Measurements from ENCODE around the gene CARS2.
"Not testable (repeated sequence)": the region's sequence is repeated elsewhere in the genome, so short reads cannot be mapped to it uniquely, and the experiment has no call there.

Gene CARS2

GRCh38 chr13:110635405-110636002 is 70.4 kb downstream of the CARS2 start:
- Histone ChIP-seq H3K36me3 (ENCODE audit: control insufficient read depth in 4 of 4, insufficient read depth in 4 of 4, low read length in 3 of 4) (peaks cover 2 to 76% (median 57%) of the 10 kb centered on the region in 4 experiments), H3K27ac (ENCODE audit: insufficient read depth in 1 of 2, low read depth in 1 of 2, low read length in 2 of 2, poor library complexity in 1 of 2, severe bottlenecking in 2 of 2) (no peak overlapping the region), H3K4me3 (ENCODE audit: control insufficient read depth in 1 of 7, extremely low read depth in 1 of 7, insufficient read depth in 4 of 7, low read depth in 2 of 7, low read length in 6 of 7) (no peak overlapping the region), H3K4me1 (ENCODE audit: control extremely low read depth in 1 of 4, control insufficient read depth in 4 of 4, insufficient read depth in 4 of 4, low read length in 3 of 4) (no peaks in the 10 kb centered on the region), H3K27me3 (replicated peaks in 2 of 5; ENCODE audit: control insufficient read depth in 4 of 5, insufficient read depth in 5 of 5, low read length in 4 of 5) (no peaks in the 10 kb centered on the region), H3K9me3 (ENCODE audit: control extremely low read depth in 1 of 5, control insufficient read depth in 4 of 5, insufficient read depth in 2 of 5, low read depth in 1 of 5, low read length in 4 of 5) (no peaks in the 10 kb centered on the region)
- POLR2A ChIA-PET, result no interaction called here
- 93% methylated on average over 15 of the region's 19 CpGs for WGBS (ENCODE audit: insufficient coverage)
- DNase-seq, result no peak
- CTCF ChIA-PET, result interaction anchor here (1.9 kb wide), 1 partner anchor 10 kb away, joined by 8 read pairs; no protein-coding TSS in a partner anchor

- H3K27ac ChIP-seq (ENCODE audit: insufficient read depth in 1 of 2, low read depth in 1 of 2, low read length in 2 of 2, poor library complexity in 1 of 2, severe bottlenecking in 2 of 2), result no peak overlapping the region
- no peak for DNase-seq
- WGBS (ENCODE audit: insufficient coverage), result 99% methylated on average over 19 of the region's 19 CpGs
These were observed 71.4 kb downstream of the CARS2 start for GRCh38 chr13:110634558-110634957.

GRCh38 chr13:110633776-110634175 is 72.1 kb downstream of the CARS2 start:
- H3K27me3 ChIP-seq (replicated peaks in 2 of 5; ENCODE audit: control insufficient read depth in 4 of 5, insufficient read depth in 5 of 5, low read length in 4 of 5), result no peaks in the 10 kb centered on the region
- 98% methylated on average over 4 of the region's 8 CpGs for WGBS (ENCODE audit: insufficient coverage)
- ChIA-PET POLR2A (no interaction called here), CTCF (no interaction called here)
- peaks cover 2 to 65% (median 52%) of the 10 kb centered on the region in 4 experiments for H3K36me3 ChIP-seq (ENCODE audit: control insufficient read depth in 4 of 4, insufficient read depth in 4 of 4, low read length in 3 of 4)
- no peaks in the 10 kb centered on the region for H3K9me3 ChIP-seq (ENCODE audit: control extremely low read depth in 1 of 5, control insufficient read depth in 4 of 5, insufficient read depth in 2 of 5, low read depth in 1 of 5, low read length in 4 of 5)
- DNase-seq, result no peak
- no peaks in the 10 kb centered on the region for H3K4me1 ChIP-seq (ENCODE audit: control extremely low read depth in 1 of 4, control insufficient read depth in 4 of 4, insufficient read depth in 4 of 4, low read length in 3 of 4)
- H3K27ac ChIP-seq (ENCODE audit: insufficient read depth in 1 of 2, low read depth in 1 of 2, low read length in 2 of 2, poor library complexity in 1 of 2, severe bottlenecking in 2 of 2), result no peak overlapping the region
- no peak overlapping the region for H3K4me3 ChIP-seq (ENCODE audit: control insufficient read depth in 1 of 7, extremely low read depth in 1 of 7, insufficient read depth in 4 of 7, low read depth in 2 of 7, low read length in 6 of 7)

More at GRCh38 chr13:110634558-110634957, 71.4 kb downstream of the CARS2 start:
- Histone ChIP-seq H3K36me3 (ENCODE audit: control insufficient read depth in 4 of 4, insufficient read depth in 4 of 4, low read length in 3 of 4) (peaks cover 2 to 67% (median 53%) of the 10 kb centered on the region in 4 experiments), H3K4me3 (ENCODE audit: control insufficient read depth in 1 of 7, extremely low read depth in 1 of 7, insufficient read depth in 4 of 7, low read depth in 2 of 7, low read length in 6 of 7) (no peak overlapping the region), H3K9me3 (ENCODE audit: control extremely low read depth in 1 of 5, control insufficient read depth in 4 of 5, insufficient read depth in 2 of 5, low read depth in 1 of 5, low read length in 4 of 5) (no peaks in the 10 kb centered on the region), H3K4me1 (ENCODE audit: control extremely low read depth in 1 of 4, control insufficient read depth in 4 of 4, insufficient read depth in 4 of 4, low read length in 3 of 4) (no peaks in the 10 kb centered on the region), H3K27me3 (replicated peaks in 2 of 5; ENCODE audit: control insufficient read depth in 4 of 5, insufficient read depth in 5 of 5, low read length in 4 of 5) (no peaks in the 10 kb centered on the region)
- ChIA-PET CTCF (interaction anchor here (0.6 to 1.9 kb wide), 2 partner anchors 11 to 14 kb away, joined by 3 to 8 read pairs; no protein-coding TSS in a partner anchor), POLR2A (no interaction called here)

- H3K27ac ChIP-seq (ENCODE audit: insufficient read depth in 1 of 2, low read depth in 1 of 2, low read length in 2 of 2, poor library complexity in 1 of 2, severe bottlenecking in 2 of 2); H3K4me3 ChIP-seq (ENCODE audit: control insufficient read depth in 1 of 7, extremely low read depth in 1 of 7, insufficient read depth in 4 of 7, low read depth in 2 of 7, low read length in 6 of 7); DNase-seq; H3K9me3 ChIP-seq (ENCODE audit: control extremely low read depth in 1 of 5, control insufficient read depth in 4 of 5, insufficient read depth in 2 of 5, low read depth in 1 of 5, low read length in 4 of 5); H3K27me3 ChIP-seq (replicated peaks in 2 of 5; ENCODE audit: control insufficient read depth in 4 of 5, insufficient read depth in 5 of 5, low read length in 4 of 5); POLR2A ChIA-PET; H3K4me1 ChIP-seq (ENCODE audit: control extremely low read depth in 1 of 4, control insufficient read depth in 4 of 4, insufficient read depth in 4 of 4, low read length in 3 of 4): not testable (repeated sequence)
- peaks cover 4 to 66% (median 54%) of the 10 kb centered on the region in 4 experiments for H3K36me3 ChIP-seq (ENCODE audit: control insufficient read depth in 4 of 4, insufficient read depth in 4 of 4, low read length in 3 of 4)
- CTCF ChIA-PET, result interaction anchor here (1.1 kb wide), 1 partner anchor 13 kb away, joined by 3 read pairs; no protein-coding TSS in a partner anchor
- WGBS (ENCODE audit: insufficient coverage), result 99% methylated on average over 14 of the region's 15 CpGs
These were observed 73.7 kb downstream of the CARS2 start for GRCh38 chr13:110632255-110632654.

- Histone ChIP-seq H3K36me3 (ENCODE audit: control insufficient read depth in 4 of 4, insufficient read depth in 4 of 4, low read length in 3 of 4) (peaks cover 4 to 61% (median 39%) of the 10 kb centered on the region in 4 experiments), H3K4me3 (ENCODE audit: control insufficient read depth in 1 of 7, extremely low read depth in 1 of 7, insufficient read depth in 4 of 7, low read depth in 2 of 7, low read length in 6 of 7) (no peak overlapping the region), H3K4me1 (ENCODE audit: control extremely low read depth in 1 of 4, control insufficient read depth in 4 of 4, insufficient read depth in 4 of 4, low read length in 3 of 4) (no peaks in the 10 kb centered on the region), H3K9me3 (ENCODE audit: control extremely low read depth in 1 of 5, control insufficient read depth in 4 of 5, insufficient read depth in 2 of 5, low read depth in 1 of 5, low read length in 4 of 5) (no peaks in the 10 kb centered on the region), H3K27ac (ENCODE audit: insufficient read depth in 1 of 2, low read depth in 1 of 2, low read length in 2 of 2, poor library complexity in 1 of 2, severe bottlenecking in 2 of 2) (no peak overlapping the region), H3K27me3 (replicated peaks in 2 of 5; ENCODE audit: control insufficient read depth in 4 of 5, insufficient read depth in 5 of 5, low read length in 4 of 5) (no peaks in the 10 kb centered on the region)
- 99% methylated on average over 9 of the region's 10 CpGs for WGBS (ENCODE audit: insufficient coverage)
- ChIA-PET POLR2A (no interaction called here), CTCF (interaction anchor here (0.8 to 1.2 kb wide), 2 partner anchors 9 to 15 kb away, joined by 3 read pairs; no protein-coding TSS in a partner anchor)
- no peak for DNase-seq
These were observed 75.3 kb downstream of the CARS2 start for GRCh38 chr13:110630566-110631119.

- no peak for DNase-seq
- CTCF ChIA-PET, result no interaction called here
- 93% methylated on average over 6 of the region's 7 CpGs for WGBS (ENCODE audit: insufficient coverage)
These were observed 76.2 kb downstream of the CARS2 start for GRCh38 chr13:110629735-110630134.

GRCh38 chr13:110628952-110629701 is 76.8 kb downstream of the CARS2 start:
- Histone ChIP-seq H3K27me3 (replicated peaks in 2 of 5; ENCODE audit: control insufficient read depth in 4 of 5, insufficient read depth in 5 of 5, low read length in 4 of 5) (no peaks in the 10 kb centered on the region), H3K36me3 (ENCODE audit: control insufficient read depth in 4 of 4, insufficient read depth in 4 of 4, low read length in 3 of 4) (peaks cover 2 to 57% (median 35%) of the 10 kb centered on the region in 4 experiments), H3K27ac (ENCODE audit: insufficient read depth in 1 of 2, low read depth in 1 of 2, low read length in 2 of 2, poor library complexity in 1 of 2, severe bottlenecking in 2 of 2) (no peak overlapping the region), H3K4me3 (ENCODE audit: control insufficient read depth in 1 of 7, extremely low read depth in 1 of 7, insufficient read depth in 4 of 7, low read depth in 2 of 7, low read length in 6 of 7) (no peak overlapping the region), H3K9me3 (ENCODE audit: control extremely low read depth in 1 of 5, control insufficient read depth in 4 of 5, insufficient read depth in 2 of 5, low read depth in 1 of 5, low read length in 4 of 5) (no peaks in the 10 kb centered on the region), H3K4me1 (ENCODE audit: control extremely low read depth in 1 of 4, control insufficient read depth in 4 of 4, insufficient read depth in 4 of 4, low read length in 3 of 4) (no peaks in the 10 kb centered on the region)
- ChIA-PET POLR2A (no interaction called here), CTCF (no interaction called here)
- 98% methylated on average over 16 of the region's 19 CpGs for WGBS (ENCODE audit: insufficient coverage)
- no peak for DNase-seq

More at GRCh38 chr13:110629735-110630134, 76.2 kb downstream of the CARS2 start:
- Histone ChIP-seq H3K9me3 (ENCODE audit: control extremely low read depth in 1 of 5, control insufficient read depth in 4 of 5, insufficient read depth in 2 of 5, low read depth in 1 of 5, low read length in 4 of 5) (no peaks in the 10 kb centered on the region), H3K27ac (ENCODE audit: insufficient read depth in 1 of 2, low read depth in 1 of 2, low read length in 2 of 2, poor library complexity in 1 of 2, severe bottlenecking in 2 of 2) (no peak overlapping the region), H3K4me1 (ENCODE audit: control extremely low read depth in 1 of 4, control insufficient read depth in 4 of 4, insufficient read depth in 4 of 4, low read length in 3 of 4) (no peaks in the 10 kb centered on the region), H3K36me3 (ENCODE audit: control insufficient read depth in 4 of 4, insufficient read depth in 4 of 4, low read length in 3 of 4) (peaks cover 3 to 61% (median 37%) of the 10 kb centered on the region in 4 experiments), H3K4me3 (ENCODE audit: control insufficient read depth in 1 of 7, extremely low read depth in 1 of 7, insufficient read depth in 4 of 7, low read depth in 2 of 7, low read length in 6 of 7) (no peak overlapping the region), H3K27me3 (replicated peaks in 2 of 5; ENCODE audit: control insufficient read depth in 4 of 5, insufficient read depth in 5 of 5, low read length in 4 of 5) (no peaks in the 10 kb centered on the region)
- POLR2A ChIA-PET, result no interaction called here
